Suprapubic skin (tissue), 3 donors: ENCODE data around the gene EGR2.

Experiments
- CTCF ChIP-seq, 2 donors: fragments of 200-600 bp in 1 of 2; fragments of 450-650 bp in 1 of 2; sonication (generic) in 1 of 2; IDR thresholded peaks; one replicate each; pipeline ENCODE4 v1.5.1; 2016 to 2019; ENCODE audit warnings: antibody characterized with exemption in 2 of 2, mild to moderate bottlenecking in 1 of 2, moderate library complexity in 1 of 2
- POLR2A ChIP-seq, 2 donors: fragments of 450-650 bp; IDR thresholded peaks; one replicate each; pipeline ENCODE4 v1.6.1; 2017; ENCODE audit warnings: antibody characterized with exemption in 2 of 2, mild to moderate bottlenecking in 2 of 2, moderate library complexity in 2 of 2

- no peak for TF ChIP-seq CTCF (IDR thresholded peaks at IDR 0.05)
- no peak for TF ChIP-seq POLR2A (IDR thresholded peaks at IDR 0.05)
Measured at GRCh38 chr10:62816076-62816330, 163 bp downstream of the EGR2 start.
